Measurements from ENCODE around the gene PSMA7. TPM values are rescaled to one million over a fixed set of nuclear protein-coding genes. Genes with fewer than 3 reads are reported as not detected.

The PSMA7 gene
- total RNA-seq, 1 donor from 2014 or later = 217 TPM

GRCh38 chr20:62114894-62115293 is 28.3 kb downstream of the PSMA7 start:
- Mint-ChIP-seq H3K4me3 (ENCODE audit: unreplicated experiment) (no peak overlapping the region), H3K27ac (ENCODE audit: unreplicated experiment) (no peak overlapping the region), H3K4me1 (ENCODE audit: unreplicated experiment) (peaks cover 4% of the 10 kb centered on the region), H3K27me3 (ENCODE audit: unreplicated experiment) (peaks cover 30% of the 10 kb centered on the region), H3K36me3 (ENCODE audit: unreplicated experiment) (no peaks in the 10 kb centered on the region), H3K9me3 (ENCODE audit: unreplicated experiment) (no peaks in the 10 kb centered on the region)
- no peak for DNase-seq (ENCODE audit: extremely low spot score, unreplicated experiment)
- TF ChIP-seq CTCF (IDR thresholded peaks at IDR 0.05) = no peak

- DNase-seq (ENCODE audit: extremely low spot score, unreplicated experiment) = no peak
- H3K36me3 Mint-ChIP-seq (ENCODE audit: unreplicated experiment) = no peaks in the 10 kb centered on the region
- H3K4me3 Mint-ChIP-seq (ENCODE audit: unreplicated experiment) = no peak overlapping the region
- H3K27ac Mint-ChIP-seq (ENCODE audit: unreplicated experiment) = no peak overlapping the region
- peaks cover 12% of the 10 kb centered on the region for H3K9me3 Mint-ChIP-seq (ENCODE audit: unreplicated experiment)
- no peak for TF ChIP-seq CTCF (IDR thresholded peaks at IDR 0.05)
- H3K4me1 Mint-ChIP-seq (ENCODE audit: unreplicated experiment) = peaks cover 2% of the 10 kb centered on the region
- H3K27me3 Mint-ChIP-seq (ENCODE audit: unreplicated experiment) = peaks cover 13% of the 10 kb centered on the region
These were observed 30.8 kb downstream of the PSMA7 start for GRCh38 chr20:62112368-62112767.

GRCh38 chr20:62111148-62111547 is 32.0 kb downstream of the PSMA7 start:
- peaks cover 2% of the 10 kb centered on the region for H3K4me1 Mint-ChIP-seq (ENCODE audit: unreplicated experiment)
- peaks cover 7% of the 10 kb centered on the region for H3K27me3 Mint-ChIP-seq (ENCODE audit: unreplicated experiment)
- peaks cover 12% of the 10 kb centered on the region for H3K9me3 Mint-ChIP-seq (ENCODE audit: unreplicated experiment)
- no peak overlapping the region for H3K4me3 Mint-ChIP-seq (ENCODE audit: unreplicated experiment)
- no peak for DNase-seq (ENCODE audit: extremely low spot score, unreplicated experiment)
- H3K27ac Mint-ChIP-seq (ENCODE audit: unreplicated experiment) = no peak overlapping the region
- no peaks in the 10 kb centered on the region for H3K36me3 Mint-ChIP-seq (ENCODE audit: unreplicated experiment)
- no peak for TF ChIP-seq CTCF (IDR thresholded peaks at IDR 0.05)

GRCh38 chr20:62105592-62105991 is 37.6 kb downstream of the PSMA7 start:
- no peak for DNase-seq (ENCODE audit: extremely low spot score, unreplicated experiment)
- TF ChIP-seq CTCF (IDR thresholded peaks at IDR 0.05) = no peak
- H3K9me3 Mint-ChIP-seq (ENCODE audit: unreplicated experiment) = peaks cover 21% of the 10 kb centered on the region
- peaks cover 2% of the 10 kb centered on the region for H3K36me3 Mint-ChIP-seq (ENCODE audit: unreplicated experiment)
- H3K27me3 Mint-ChIP-seq (ENCODE audit: unreplicated experiment) = no peaks in the 10 kb centered on the region
- no peak overlapping the region for H3K27ac Mint-ChIP-seq (ENCODE audit: unreplicated experiment)
- no peaks in the 10 kb centered on the region for H3K4me1 Mint-ChIP-seq (ENCODE audit: unreplicated experiment)
- no peak overlapping the region for H3K4me3 Mint-ChIP-seq (ENCODE audit: unreplicated experiment)

GRCh38 chr20:62104791-62105345 is 38.3 kb downstream of the PSMA7 start:
- peaks cover 2% of the 10 kb centered on the region for H3K36me3 Mint-ChIP-seq (ENCODE audit: unreplicated experiment)
- H3K9me3 Mint-ChIP-seq (ENCODE audit: unreplicated experiment) = peaks cover 23% of the 10 kb centered on the region
- no peak overlapping the region for H3K4me3 Mint-ChIP-seq (ENCODE audit: unreplicated experiment)
- H3K4me1 Mint-ChIP-seq (ENCODE audit: unreplicated experiment) = no peaks in the 10 kb centered on the region
- TF ChIP-seq CTCF (IDR thresholded peaks at IDR 0.05) = no peak
- H3K27ac Mint-ChIP-seq (ENCODE audit: unreplicated experiment) = no peak overlapping the region
- H3K27me3 Mint-ChIP-seq (ENCODE audit: unreplicated experiment) = no peaks in the 10 kb centered on the region
- DNase-seq (ENCODE audit: extremely low spot score, unreplicated experiment) = no peak

Measured in osteocyte (in vitro differentiated cells).